ENCODE data around the gene ETV5.
A peak's percentile ranks its signal among the peaks of the same experiment; 100 is the strongest.

The ETV5 gene

GRCh38 chr3:186108941-186109865, at the start of gene ETV5:
Gene ETV5 (minus strand): TSS chr3:186109089. CDS start chr3:186105868, 3,221 bp downstream.
- peak; percentile 90 to 100 (median 99) for DNase-seq

GRCh38 chr3:186154641-186155040, 45.8 kb upstream of the ETV5 start:
- no peak for DNase-seq

GRCh38 chr3:186152889-186153292, 44.0 kb upstream of the ETV5 start:
- DNase-seq = no peak

GRCh38 chr3:186152361-186152798, 43.5 kb upstream of the ETV5 start:
- DNase-seq = no peak

GRCh38 chr3:186151077-186151971, 42.4 kb upstream of the ETV5 start:
- no peak for DNase-seq

GRCh38 chr3:186150041-186150830, 41.3 kb upstream of the ETV5 start:
- DNase-seq = no peak

GRCh38 chr3:186149319-186149960, 40.6 kb upstream of the ETV5 start:
- DNase-seq = no peak

- no peak for DNase-seq
These were observed 35.4 kb upstream of the ETV5 start for GRCh38 chr3:186144257-186144656.

GRCh38 chr3:186143250-186143649, 34.4 kb upstream of the ETV5 start:
- DNase-seq = no peak

GRCh38 chr3:186142393-186142932, 33.6 kb upstream of the ETV5 start:
- DNase-seq = no peak

- DNase-seq = no peak
These were observed 32.9 kb upstream of the ETV5 start for GRCh38 chr3:186141790-186142189.

- DNase-seq = peak in 8 of 56 donors; percentile 2 to 26 (median 8)
These were observed 29.5 kb upstream of the ETV5 start for GRCh38 chr3:186138272-186138981.

GRCh38 chr3:186137051-186137685, 28.3 kb upstream of the ETV5 start:
- DNase-seq = no peak

- no peak for DNase-seq
These were observed 25.1 kb upstream of the ETV5 start for GRCh38 chr3:186133980-186134379.

GRCh38 chr3:186132487-186132886, 23.6 kb upstream of the ETV5 start:
- no peak for DNase-seq

- DNase-seq = no peak
These were observed 20.3 kb upstream of the ETV5 start for GRCh38 chr3:186129206-186129605.

- DNase-seq = no peak
These were observed 19.3 kb upstream of the ETV5 start for GRCh38 chr3:186128158-186128557.

- no peak for DNase-seq
These were observed 18.6 kb upstream of the ETV5 start for GRCh38 chr3:186127463-186127862.

- no peak for DNase-seq
These were observed 16.2 kb upstream of the ETV5 start for GRCh38 chr3:186125118-186125517.
